AG08396 (cell line): ENCODE measurements around the gene GPC6.
"Not testable (repeated sequence)": the region's sequence is repeated elsewhere in the genome, so short reads cannot be mapped to it uniquely, and the experiment has no call there.

Experiments used
- DNase-seq: peaks from one replicate; pipeline ENCODE4 v3.0.0; 2012; ENCODE audit warnings: low spot score, mixed read lengths

The GPC6 gene

GRCh38 chr13:93437081-93437480 is 210.5 kb downstream of the GPC6 start:
- DNase-seq = no peak

GRCh38 chr13:93446238-93446637 is 219.6 kb downstream of the GPC6 start:
- DNase-seq = no peak

- peak; percentile 33 for DNase-seq
Measured at GRCh38 chr13:93450191-93450621, 223.6 kb downstream of the GPC6 start.

- DNase-seq = no peak
Measured at GRCh38 chr13:93450761-93451160, 224.2 kb downstream of the GPC6 start.

- DNase-seq = not testable (repeated sequence)
Measured at GRCh38 chr13:93454676-93455235, 228.1 kb downstream of the GPC6 start.

- DNase-seq = no peak
Measured at GRCh38 chr13:93455861-93456260, 229.3 kb downstream of the GPC6 start.

GRCh38 chr13:93460005-93460404 is 233.4 kb downstream of the GPC6 start:
- DNase-seq = no peak

- DNase-seq = no peak
Measured at GRCh38 chr13:93462151-93462550, 235.5 kb downstream of the GPC6 start.

GRCh38 chr13:93466502-93467036 is 240.0 kb downstream of the GPC6 start:
- DNase-seq = no peak

- no peak for DNase-seq
Measured at GRCh38 chr13:93467175-93467574, 240.6 kb downstream of the GPC6 start.

GRCh38 chr13:93468433-93468832 is 241.8 kb downstream of the GPC6 start:
- DNase-seq = no peak

- DNase-seq = no peak
Measured at GRCh38 chr13:93472296-93472695, 245.7 kb downstream of the GPC6 start.

GRCh38 chr13:93472814-93473296 is 246.2 kb downstream of the GPC6 start:
- DNase-seq = no peak

GRCh38 chr13:93473441-93474270 is 247.0 kb downstream of the GPC6 start:
- peak; percentile 58 for DNase-seq

GRCh38 chr13:93476175-93476574 is 249.6 kb downstream of the GPC6 start:
- DNase-seq = peak; percentile 76

GRCh38 chr13:93477238-93477637 is 250.6 kb downstream of the GPC6 start:
- DNase-seq = no peak

GRCh38 chr13:93480553-93481106 is 254.0 kb downstream of the GPC6 start:
- DNase-seq = no peak

- not testable (repeated sequence) for DNase-seq
Measured at GRCh38 chr13:93496117-93496516, 269.5 kb downstream of the GPC6 start.

GRCh38 chr13:93496985-93497673 is 270.5 kb downstream of the GPC6 start:
- no peak for DNase-seq

GRCh38 chr13:93499991-93500390 is 273.4 kb downstream of the GPC6 start:
- DNase-seq = no peak

GRCh38 chr13:93502071-93502470 is 275.5 kb downstream of the GPC6 start:
- DNase-seq = no peak

GRCh38 chr13:93502987-93503615 is 276.5 kb downstream of the GPC6 start:
- DNase-seq = no peak
